HepG2 (cell line): ENCODE results near the gene BSG. TPM values are rescaled to one million over a fixed set of nuclear protein-coding genes. Genes with fewer than 3 reads are reported as not detected.

Source experiments
- CBX1 ChIP-seq: IDR thresholded peaks from one replicate; pipeline ENCODE4 v1.6.1; 2016; ENCODE audit warnings: antibody characterized with exemption, low read depth
- EHMT2 ChIP-seq: fragments of 200-600 bp; sonication (generic); IDR thresholded peaks from 2 replicates; pipeline ENCODE4 v1.7.0; 2017; ENCODE audit warnings: antibody characterized with exemption, low read depth, low read length, borderline replicate concordance
- IRX3 ChIP-seq: sonication (generic); formaldehyde crosslinking; IDR thresholded peaks from 2 replicates; pipeline ENCODE4 v1.8.1; 2023; ENCODE audit warnings: mild to moderate bottlenecking, low read depth, missing genetic modification reagents, borderline replicate concordance
- MAFG ChIP-seq: sonication (generic); formaldehyde crosslinking; IDR thresholded peaks from 2 replicates; pipeline ENCODE4 v1.5.1; 2020; ENCODE audit warnings: mild to moderate bottlenecking, missing genetic modification reagents
- NBN ChIP-seq: fragments of 450-650 bp; conservative IDR thresholded peaks from 2 replicates; pipeline ENCODE4 v1.6.1; 2017
- SAP130 ChIP-seq: IDR thresholded peaks from 2 replicates; pipeline ENCODE4 v1.6.1; 2016; ENCODE audit warnings: low read depth
- TBX2 ChIP-seq: sonication (generic); formaldehyde crosslinking; IDR thresholded peaks from 2 replicates; pipeline ENCODE4 v1.5.0; 2020; ENCODE audit warnings: missing genetic modification reagents, mild to moderate bottlenecking, borderline replicate concordance
- ZBTB1 ChIP-seq: sonication (generic); formaldehyde crosslinking; IDR thresholded peaks from 2 replicates; pipeline ENCODE4 v1.4.0; 2020; ENCODE audit warnings: missing genetic modification reagents, borderline replicate concordance
- ZNF101 ChIP-seq: sonication (generic); formaldehyde crosslinking; IDR thresholded peaks from 2 replicates; pipeline ENCODE4 v1.4.0; 2020; ENCODE audit warnings: mild to moderate bottlenecking, low read depth, missing genetic modification reagents, borderline replicate concordance
- ZNF607 ChIP-seq: sonication (generic); formaldehyde crosslinking; IDR thresholded peaks from 2 replicates; pipeline ENCODE4 v1.5.1; 2020; ENCODE audit warnings: missing genetic modification reagents, mild to moderate bottlenecking, borderline replicate concordance
- ZNF678 ChIP-seq: sonication (generic); formaldehyde crosslinking; IDR thresholded peaks from 2 replicates; pipeline ENCODE4 v1.4.0; 2020; ENCODE audit warnings: mild to moderate bottlenecking, missing genetic modification reagents
- polyA plus RNA-seq, 8 experiments: library from polyadenylated mRNA; depleted of rRNA in 3 of 8; stranded (reverse) in 7 of 8; unstranded in 1 of 8; fragments of >200 nt; fragmentation: Illumina TruSeq in 4 of 8; extraction: Trizol in 4 of 8; gene quantifications; 2 replicates each; pipeline versions ENCODE4 v1.2.1 to v1.2.3, GENCODE V29; 2011 to 2016; ENCODE audit warnings: low read depth in 4 of 8, missing spikeins in 1 of 8, mixed read lengths in 1 of 8; ENCODE audit not compliant: insufficient read depth in 1 of 8
- total RNA-seq, 5 experiments: library from RNA; depleted of rRNA; stranded (reverse); fragments of >200 nt; fragmentation: Illumina TruSeq; extraction: Trizol; gene quantifications; 2 replicates each; pipeline ENCODE4 v1.2.3, GENCODE V29; 2016; ENCODE audit warnings: low read depth in 1 of 5
- TF ChIP-seq, protein P1 (sequence below): sonication (generic); formaldehyde crosslinking; IDR thresholded peaks from 2 replicates; pipeline ENCODE4 v1.4.0; 2020; ENCODE audit warnings: mild to moderate bottlenecking, missing genetic modification reagents
- TF ChIP-seq, protein P2 (sequence below): sonication (generic); formaldehyde crosslinking; IDR thresholded peaks from 2 replicates; pipeline ENCODE4 v1.8.0; 2022; ENCODE audit warnings: mild to moderate bottlenecking, missing genetic modification reagents, moderate library complexity
- TF ChIP-seq, protein P3 (sequence below): sonication (generic); formaldehyde crosslinking; IDR thresholded peaks from 2 replicates; pipeline ENCODE4 v1.4.0; 2020; ENCODE audit warnings: missing genetic modification reagents
- TF ChIP-seq, protein P4 (sequence below): sonication (generic); formaldehyde crosslinking; IDR thresholded peaks from 2 replicates; pipeline ENCODE4 v1.4.0; 2020; ENCODE audit warnings: missing genetic modification reagents, low read depth, mild to moderate bottlenecking, borderline replicate concordance
- TF ChIP-seq, protein P5 (sequence below): sonication (generic); formaldehyde crosslinking; IDR thresholded peaks from 2 replicates; pipeline ENCODE4 v1.4.0; 2020; ENCODE audit warnings: missing genetic modification reagents
- TF ChIP-seq, protein P6 (sequence below): sonication (generic); formaldehyde crosslinking; IDR thresholded peaks from 2 replicates; pipeline ENCODE4 v1.8.1; 2023; ENCODE audit warnings: mild to moderate bottlenecking, inconsistent platforms, moderate library complexity, missing genetic modification reagents, borderline replicate concordance

The BSG gene
- total and polyA plus RNA-seq, 2 of the 13 experiments (the other 11 are each of a cell fraction or from before 2014, with no cell fraction given) = 309 to 754 TPM

DNA sequence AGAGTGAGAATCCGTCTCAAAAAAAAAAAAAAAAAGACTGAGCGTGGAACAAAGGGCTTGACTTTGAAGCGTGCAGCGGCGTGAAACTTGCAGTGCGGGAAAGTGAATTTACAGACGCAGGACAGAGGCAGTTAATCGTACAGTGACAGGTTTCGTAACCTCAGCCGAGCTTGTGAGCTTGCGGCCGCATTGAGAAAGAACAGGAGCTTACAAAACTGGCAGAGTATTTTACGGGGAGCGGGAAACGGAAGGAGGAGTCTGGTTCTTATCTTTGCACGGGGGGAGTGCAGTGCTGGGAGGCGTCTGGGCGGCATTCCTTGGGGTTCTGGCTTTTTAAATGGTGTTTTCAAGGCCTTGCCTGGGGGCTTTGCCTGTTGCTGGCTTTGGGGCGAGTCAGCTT is 6.0 kb upstream of the BSG start (continued):
- TF ChIP-seq, protein P1, sequence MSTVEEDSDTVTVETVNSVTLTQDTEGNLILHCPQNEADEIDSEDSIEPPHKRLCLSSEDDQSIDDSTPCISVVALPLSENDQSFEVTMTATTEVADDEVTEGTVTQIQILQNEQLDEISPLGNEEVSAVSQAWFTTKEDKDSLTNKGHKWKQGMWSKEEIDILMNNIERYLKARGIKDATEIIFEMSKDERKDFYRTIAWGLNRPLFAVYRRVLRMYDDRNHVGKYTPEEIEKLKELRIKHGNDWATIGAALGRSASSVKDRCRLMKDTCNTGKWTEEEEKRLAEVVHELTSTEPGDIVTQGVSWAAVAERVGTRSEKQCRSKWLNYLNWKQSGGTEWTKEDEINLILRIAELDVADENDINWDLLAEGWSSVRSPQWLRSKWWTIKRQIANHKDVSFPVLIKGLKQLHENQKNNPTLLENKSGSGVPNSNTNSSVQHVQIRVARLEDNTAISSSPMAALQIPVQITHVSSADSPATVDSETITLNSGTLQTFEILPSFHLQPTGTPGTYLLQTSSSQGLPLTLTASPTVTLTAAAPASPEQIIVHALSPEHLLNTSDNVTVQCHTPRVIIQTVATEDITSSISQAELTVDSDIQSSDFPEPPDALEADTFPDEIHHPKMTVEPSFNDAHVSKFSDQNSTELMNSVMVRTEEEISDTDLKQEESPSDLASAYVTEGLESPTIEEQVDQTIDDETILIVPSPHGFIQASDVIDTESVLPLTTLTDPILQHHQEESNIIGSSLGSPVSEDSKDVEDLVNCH (CRISPR knock-in tag) = no peak
- TF ChIP-seq, protein P2, sequence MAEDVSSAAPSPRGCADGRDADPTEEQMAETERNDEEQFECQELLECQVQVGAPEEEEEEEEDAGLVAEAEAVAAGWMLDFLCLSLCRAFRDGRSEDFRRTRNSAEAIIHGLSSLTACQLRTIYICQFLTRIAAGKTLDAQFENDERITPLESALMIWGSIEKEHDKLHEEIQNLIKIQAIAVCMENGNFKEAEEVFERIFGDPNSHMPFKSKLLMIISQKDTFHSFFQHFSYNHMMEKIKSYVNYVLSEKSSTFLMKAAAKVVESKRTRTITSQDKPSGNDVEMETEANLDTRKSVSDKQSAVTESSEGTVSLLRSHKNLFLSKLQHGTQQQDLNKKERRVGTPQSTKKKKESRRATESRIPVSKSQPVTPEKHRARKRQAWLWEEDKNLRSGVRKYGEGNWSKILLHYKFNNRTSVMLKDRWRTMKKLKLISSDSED = no peak
- TF ChIP-seq, protein P3, sequence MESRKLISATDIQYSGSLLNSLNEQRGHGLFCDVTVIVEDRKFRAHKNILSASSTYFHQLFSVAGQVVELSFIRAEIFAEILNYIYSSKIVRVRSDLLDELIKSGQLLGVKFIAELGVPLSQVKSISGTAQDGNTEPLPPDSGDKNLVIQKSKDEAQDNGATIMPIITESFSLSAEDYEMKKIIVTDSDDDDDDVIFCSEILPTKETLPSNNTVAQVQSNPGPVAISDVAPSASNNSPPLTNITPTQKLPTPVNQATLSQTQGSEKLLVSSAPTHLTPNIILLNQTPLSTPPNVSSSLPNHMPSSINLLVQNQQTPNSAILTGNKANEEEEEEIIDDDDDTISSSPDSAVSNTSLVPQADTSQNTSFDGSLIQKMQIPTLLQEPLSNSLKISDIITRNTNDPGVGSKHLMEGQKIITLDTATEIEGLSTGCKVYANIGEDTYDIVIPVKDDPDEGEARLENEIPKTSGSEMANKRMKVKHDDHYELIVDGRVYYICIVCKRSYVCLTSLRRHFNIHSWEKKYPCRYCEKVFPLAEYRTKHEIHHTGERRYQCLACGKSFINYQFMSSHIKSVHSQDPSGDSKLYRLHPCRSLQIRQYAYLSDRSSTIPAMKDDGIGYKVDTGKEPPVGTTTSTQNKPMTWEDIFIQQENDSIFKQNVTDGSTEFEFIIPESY = peak; percentile 64
- TF ChIP-seq ZNF101 (CRISPR knock-in tag) = no peak
- no peak for TF ChIP-seq NBN
- TF ChIP-seq EHMT2 = no peak
- TF ChIP-seq ZBTB1 (CRISPR knock-in tag) = no peak
- TF ChIP-seq, protein P4, sequence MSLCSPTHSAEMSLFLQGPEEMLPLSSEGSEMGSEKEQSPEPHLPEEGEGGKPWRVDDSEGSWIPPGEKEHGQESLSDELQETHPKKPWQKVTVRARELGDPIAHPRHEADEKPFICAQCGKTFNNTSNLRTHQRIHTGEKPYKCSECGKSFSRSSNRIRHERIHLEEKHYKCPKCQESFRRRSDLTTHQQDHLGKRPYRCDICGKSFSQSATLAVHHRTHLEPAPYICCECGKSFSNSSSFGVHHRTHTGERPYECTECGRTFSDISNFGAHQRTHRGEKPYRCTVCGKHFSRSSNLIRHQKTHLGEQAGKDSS (CRISPR knock-in tag) = no peak
- TF ChIP-seq CBX1 = peak; percentile 40
- TF ChIP-seq MAFG (CRISPR knock-in tag) = no peak
- TF ChIP-seq ZNF678 (CRISPR knock-in tag) = no peak
- TF ChIP-seq IRX3 (CRISPR knock-in tag) = no peak
- TF ChIP-seq, protein P5, sequence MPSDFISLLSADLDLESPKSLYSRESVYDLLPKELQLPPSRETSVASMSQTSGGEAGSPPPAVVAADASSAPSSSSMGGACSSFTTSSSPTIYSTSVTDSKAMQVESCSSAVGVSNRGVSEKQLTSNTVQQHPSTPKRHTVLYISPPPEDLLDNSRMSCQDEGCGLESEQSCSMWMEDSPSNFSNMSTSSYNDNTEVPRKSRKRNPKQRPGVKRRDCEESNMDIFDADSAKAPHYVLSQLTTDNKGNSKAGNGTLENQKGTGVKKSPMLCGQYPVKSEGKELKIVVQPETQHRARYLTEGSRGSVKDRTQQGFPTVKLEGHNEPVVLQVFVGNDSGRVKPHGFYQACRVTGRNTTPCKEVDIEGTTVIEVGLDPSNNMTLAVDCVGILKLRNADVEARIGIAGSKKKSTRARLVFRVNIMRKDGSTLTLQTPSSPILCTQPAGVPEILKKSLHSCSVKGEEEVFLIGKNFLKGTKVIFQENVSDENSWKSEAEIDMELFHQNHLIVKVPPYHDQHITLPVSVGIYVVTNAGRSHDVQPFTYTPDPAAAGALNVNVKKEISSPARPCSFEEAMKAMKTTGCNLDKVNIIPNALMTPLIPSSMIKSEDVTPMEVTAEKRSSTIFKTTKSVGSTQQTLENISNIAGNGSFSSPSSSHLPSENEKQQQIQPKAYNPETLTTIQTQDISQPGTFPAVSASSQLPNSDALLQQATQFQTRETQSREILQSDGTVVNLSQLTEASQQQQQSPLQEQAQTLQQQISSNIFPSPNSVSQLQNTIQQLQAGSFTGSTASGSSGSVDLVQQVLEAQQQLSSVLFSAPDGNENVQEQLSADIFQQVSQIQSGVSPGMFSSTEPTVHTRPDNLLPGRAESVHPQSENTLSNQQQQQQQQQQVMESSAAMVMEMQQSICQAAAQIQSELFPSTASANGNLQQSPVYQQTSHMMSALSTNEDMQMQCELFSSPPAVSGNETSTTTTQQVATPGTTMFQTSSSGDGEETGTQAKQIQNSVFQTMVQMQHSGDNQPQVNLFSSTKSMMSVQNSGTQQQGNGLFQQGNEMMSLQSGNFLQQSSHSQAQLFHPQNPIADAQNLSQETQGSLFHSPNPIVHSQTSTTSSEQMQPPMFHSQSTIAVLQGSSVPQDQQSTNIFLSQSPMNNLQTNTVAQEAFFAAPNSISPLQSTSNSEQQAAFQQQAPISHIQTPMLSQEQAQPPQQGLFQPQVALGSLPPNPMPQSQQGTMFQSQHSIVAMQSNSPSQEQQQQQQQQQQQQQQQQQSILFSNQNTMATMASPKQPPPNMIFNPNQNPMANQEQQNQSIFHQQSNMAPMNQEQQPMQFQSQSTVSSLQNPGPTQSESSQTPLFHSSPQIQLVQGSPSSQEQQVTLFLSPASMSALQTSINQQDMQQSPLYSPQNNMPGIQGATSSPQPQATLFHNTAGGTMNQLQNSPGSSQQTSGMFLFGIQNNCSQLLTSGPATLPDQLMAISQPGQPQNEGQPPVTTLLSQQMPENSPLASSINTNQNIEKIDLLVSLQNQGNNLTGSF (CRISPR knock-in tag) = no peak
- TF ChIP-seq SAP130 (CRISPR knock-in tag) = peak; percentile 35; the same call in 1 of the 2 replicates
- TF ChIP-seq ZNF607 (CRISPR knock-in tag) = no peak
- peak; percentile 49; the same call in 1 of the 2 replicates for TF ChIP-seq TBX2 (CRISPR knock-in tag)
- TF ChIP-seq, protein P6, sequence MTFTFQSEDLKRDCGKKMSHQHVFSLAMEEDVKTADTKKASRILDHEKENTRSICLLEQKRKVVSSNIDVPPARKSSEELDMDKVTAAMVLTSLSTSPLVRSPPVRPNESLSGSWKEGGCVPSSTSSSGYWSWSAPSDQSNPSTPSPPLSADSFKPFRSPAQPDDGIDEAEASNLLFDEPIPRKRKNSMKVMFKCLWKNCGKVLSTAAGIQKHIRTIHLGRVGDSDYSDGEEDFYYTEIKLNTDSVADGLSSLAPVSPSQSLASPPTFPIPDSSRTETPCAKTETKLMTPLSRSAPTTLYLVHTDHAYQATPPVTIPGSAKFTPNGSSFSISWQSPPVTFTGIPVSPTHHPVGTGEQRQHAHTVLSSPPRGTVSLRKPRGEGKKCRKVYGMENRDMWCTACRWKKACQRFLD (CRISPR knock-in tag) = no peak
